ENCODE data around the gene DOK7.
"Not testable (repeated sequence)": the region's sequence is repeated elsewhere in the genome, so short reads cannot be mapped to it uniquely, and the experiment has no call there.

The DOK7 gene

GRCh38 chr4:3532751-3533422 is 69.8 kb downstream of the DOK7 start:
- no peak for DNase-seq (ENCODE audit: low read depth, low spot score)

- no peak for DNase-seq (ENCODE audit: low read depth, low spot score)
Measured at GRCh38 chr4:3533423-3533820, 70.3 kb downstream of the DOK7 start.

- DNase-seq (ENCODE audit: low read depth, low spot score), result peak; percentile 2
Measured at GRCh38 chr4:3535812-3536211, 72.7 kb downstream of the DOK7 start.

- DNase-seq (ENCODE audit: low read depth, low spot score), result not testable (repeated sequence)
Measured at GRCh38 chr4:3538906-3539305, 75.8 kb downstream of the DOK7 start.

GRCh38 chr4:3543415-3543814 is 80.3 kb downstream of the DOK7 start:
- DNase-seq (ENCODE audit: low read depth, low spot score), result not testable (repeated sequence)

Measured in ELF-1 (cell line).